ENCODE data around the gene ANO2. TPM values are rescaled to one million over a fixed set of nuclear protein-coding genes. Genes with fewer than 3 reads are reported as not detected.
A peak's percentile ranks its signal among the peaks of the same experiment; 100 is the strongest.

ANO2 gene
- total RNA-seq, 1 experiment from 2014 or later, result 0.68 TPM

DNA sequence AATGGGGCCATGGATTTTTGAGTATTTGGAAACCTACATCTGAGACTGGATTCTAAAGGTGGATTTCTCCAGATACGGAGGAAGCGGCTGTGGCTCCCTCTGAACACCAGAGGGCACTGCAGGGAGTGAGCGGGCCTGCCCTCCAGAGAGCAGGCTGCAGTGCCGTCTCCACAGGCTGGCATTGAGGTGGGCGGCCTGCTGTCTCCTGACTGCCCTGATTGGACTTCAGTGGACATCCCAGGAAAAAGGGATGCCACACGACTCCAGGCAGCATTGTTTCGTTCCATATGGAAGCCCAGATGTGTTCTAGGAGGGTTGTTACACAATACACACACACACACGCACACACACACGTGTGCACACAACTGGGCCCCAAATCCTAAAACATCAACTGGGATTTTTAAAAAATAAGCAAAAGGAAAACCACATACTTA, 20.9 kb upstream of the ANO2 start:
- peak in 1 of 2 experiments; percentile 76 for DNase-seq
- Histone ChIP-seq H3K27me3 (replicated peaks; ENCODE audit: control insufficient read depth, insufficient read depth, low read length) (no peaks in the 10 kb centered on the region; the same call in 1 of the 2 replicates), H3K4me1 (no peaks in the 10 kb centered on the region), H3K9me3 (no peaks in the 10 kb centered on the region), H3K36me3 (ENCODE audit: control insufficient read depth, insufficient read depth, low read length) (no peaks in the 10 kb centered on the region), H3K4me3 (ENCODE audit: low read depth, low read length) (no peak overlapping the region)
- Mint-ChIP-seq H3K4me1 (ENCODE audit: low read depth, unreplicated experiment) (no peaks in the 10 kb centered on the region), H3K27me3 (ENCODE audit: insufficient read depth, unreplicated experiment) (peaks cover 20% of the 10 kb centered on the region), H3K27ac (ENCODE audit: unreplicated experiment) (no peak overlapping the region), H3K4me3 (ENCODE audit: unreplicated experiment) (no peak overlapping the region), H3K36me3 (ENCODE audit: insufficient read depth, unreplicated experiment) (no peaks in the 10 kb centered on the region), H3K9me3 (ENCODE audit: unreplicated experiment) (no peaks in the 10 kb centered on the region)
- POLR2A ChIA-PET, result no interaction called here
- peak; percentile 90 to 96 for TF ChIP-seq CTCF (IDR thresholded peaks at IDR 0.05; ENCODE audit: insufficient read depth in 1 of 2, low read depth in 1 of 2, low read length in 1 of 2, severe bottlenecking in 1 of 2, unreplicated experiment in 1 of 2)
- CTCF ChIA-PET, result interaction anchor here (1.3 to 1.4 kb wide), 2 partner anchors 16 to 71 kb away, joined by 4 to 6 read pairs; no protein-coding TSS in a partner anchor
- intact Hi-C loops (cut with micrococcal nuclease; ENCODE audit: unreplicated experiment), result loop anchor here (1.0 kb wide), 1 partner anchor 74 kb away; no protein-coding TSS in a partner anchor
- BruUV-seq (replicated peaks), result no TSS peak

GRCh38 chr12:5964913-5965900, 20.1 kb upstream of the ANO2 start:
- CTCF ChIA-PET, result interaction anchor here (1.3 to 1.4 kb wide), 3 partner anchors 16 to 72 kb away, joined by 4 to 6 read pairs (median 4); no protein-coding TSS in a partner anchor
- POLR2A ChIA-PET, result no interaction called here
- Histone ChIP-seq H3K4me1 (no peaks in the 10 kb centered on the region), H3K36me3 (ENCODE audit: control insufficient read depth, insufficient read depth, low read length) (no peaks in the 10 kb centered on the region), H3K4me3 (ENCODE audit: low read depth, low read length) (no peak overlapping the region), H3K9me3 (no peaks in the 10 kb centered on the region), H3K27me3 (replicated peaks; ENCODE audit: control insufficient read depth, insufficient read depth, low read length) (no peaks in the 10 kb centered on the region; the same call in 1 of the 2 replicates)
- no peaks in the 10 kb centered on the region for H3K4me1 Mint-ChIP-seq (ENCODE audit: low read depth, unreplicated experiment)
- H3K27ac Mint-ChIP-seq (ENCODE audit: unreplicated experiment), result no peak overlapping the region
- peaks cover 19% of the 10 kb centered on the region for H3K27me3 Mint-ChIP-seq (ENCODE audit: insufficient read depth, unreplicated experiment)
- no peaks in the 10 kb centered on the region for H3K9me3 Mint-ChIP-seq (ENCODE audit: unreplicated experiment)
- no peak overlapping the region for H3K4me3 Mint-ChIP-seq (ENCODE audit: unreplicated experiment)
- BruUV-seq (replicated peaks), result no TSS peak
- no peak for TF ChIP-seq CTCF (IDR thresholded peaks at IDR 0.05; ENCODE audit: insufficient read depth in 1 of 2, low read depth in 1 of 2, low read length in 1 of 2, severe bottlenecking in 1 of 2, unreplicated experiment in 1 of 2)
- intact Hi-C loops (cut with micrococcal nuclease; ENCODE audit: unreplicated experiment), result loop anchor here (1.0 kb wide), 1 partner anchor 75 kb away; no protein-coding TSS in a partner anchor
- no peak for DNase-seq
- no peaks in the 10 kb centered on the region for H3K36me3 Mint-ChIP-seq (ENCODE audit: insufficient read depth, unreplicated experiment)

DNA sequence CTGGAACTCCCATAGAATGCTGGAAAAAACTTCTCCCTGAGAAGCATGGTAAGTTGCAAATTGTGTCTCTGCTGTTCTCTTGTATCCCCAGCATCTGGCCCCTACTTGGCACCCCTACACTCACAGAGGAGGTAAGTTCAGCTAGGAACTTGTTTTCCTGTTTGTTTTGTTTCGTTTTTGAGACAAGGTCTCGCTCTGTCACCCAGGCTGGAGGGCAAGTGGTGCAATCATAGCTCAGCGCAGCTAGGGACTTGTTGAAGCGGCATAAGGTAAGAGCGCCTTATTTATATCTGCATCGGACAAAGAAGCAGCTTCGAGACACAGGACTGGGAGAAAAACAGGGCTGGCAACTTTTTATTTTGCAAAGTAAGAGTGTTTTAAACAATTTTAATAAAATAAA, 18.5 kb upstream of the ANO2 start:
- H3K4me3 ChIP-seq (ENCODE audit: low read depth, low read length), result no peak overlapping the region
- DNase-seq, result no peak
- H3K27me3 Mint-ChIP-seq (ENCODE audit: insufficient read depth, unreplicated experiment), result peaks cover 24% of the 10 kb centered on the region
- H3K36me3 ChIP-seq (ENCODE audit: control insufficient read depth, insufficient read depth, low read length), result no peaks in the 10 kb centered on the region
- no peak for TF ChIP-seq CTCF (IDR thresholded peaks at IDR 0.05; ENCODE audit: insufficient read depth in 1 of 2, low read depth in 1 of 2, low read length in 1 of 2, severe bottlenecking in 1 of 2, unreplicated experiment in 1 of 2)
- H3K36me3 Mint-ChIP-seq (ENCODE audit: insufficient read depth, unreplicated experiment), result no peaks in the 10 kb centered on the region
- no TSS peak for BruUV-seq (replicated peaks)
- CTCF ChIA-PET, result interaction anchor here (0.9 to 1.4 kb wide), 2 partner anchors 25 to 75 kb away, joined by 3 to 4 read pairs; no protein-coding TSS in a partner anchor
- no peak overlapping the region for H3K27ac Mint-ChIP-seq (ENCODE audit: unreplicated experiment)
- POLR2A ChIA-PET, result no interaction called here
- intact Hi-C loops (cut with micrococcal nuclease; ENCODE audit: unreplicated experiment), result no loop called here
- H3K9me3 ChIP-seq, result no peaks in the 10 kb centered on the region
- H3K4me3 Mint-ChIP-seq (ENCODE audit: unreplicated experiment), result no peak overlapping the region
- no peaks in the 10 kb centered on the region for H3K4me1 Mint-ChIP-seq (ENCODE audit: low read depth, unreplicated experiment)
- no peaks in the 10 kb centered on the region; the same call in 1 of the 2 replicates for H3K27me3 ChIP-seq (replicated peaks; ENCODE audit: control insufficient read depth, insufficient read depth, low read length)
- H3K9me3 Mint-ChIP-seq (ENCODE audit: unreplicated experiment), result no peaks in the 10 kb centered on the region
- H3K4me1 ChIP-seq, result no peaks in the 10 kb centered on the region
